NCI-H1930 (cell line): Measurements from ENCODE around the gene FLOT1.
"Not testable (repeated sequence)": the region's sequence is repeated elsewhere in the genome, so short reads cannot be mapped to it uniquely, and the experiment has no call there.

Experiments used
- DNase-seq, 2 experiments: peaks; one replicate each; lab custom pipeline; 2025; lab: John Stamatoyannopoulos, UW

FLOT1 gene

DNA sequence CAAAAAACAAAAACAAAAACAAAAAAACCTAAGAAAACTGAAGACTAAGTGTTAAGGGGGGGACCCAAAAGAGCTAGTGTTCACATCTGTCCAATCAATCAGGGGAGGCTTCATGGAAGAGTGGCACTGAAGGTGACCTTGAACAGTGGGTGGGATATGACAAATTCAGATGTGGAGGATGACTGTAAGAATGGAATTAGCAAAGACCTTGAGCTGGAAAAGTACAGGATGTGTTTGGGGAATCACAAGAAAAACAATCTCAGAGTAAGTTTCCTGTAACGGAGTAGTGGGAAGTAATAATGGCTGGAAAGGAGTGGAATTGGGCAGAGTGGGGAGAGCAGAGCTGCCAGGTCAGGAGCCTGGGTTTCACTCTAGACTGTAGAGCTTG, 4.8 kb upstream of the FLOT1 start:
- no peak for DNase-seq

DNA sequence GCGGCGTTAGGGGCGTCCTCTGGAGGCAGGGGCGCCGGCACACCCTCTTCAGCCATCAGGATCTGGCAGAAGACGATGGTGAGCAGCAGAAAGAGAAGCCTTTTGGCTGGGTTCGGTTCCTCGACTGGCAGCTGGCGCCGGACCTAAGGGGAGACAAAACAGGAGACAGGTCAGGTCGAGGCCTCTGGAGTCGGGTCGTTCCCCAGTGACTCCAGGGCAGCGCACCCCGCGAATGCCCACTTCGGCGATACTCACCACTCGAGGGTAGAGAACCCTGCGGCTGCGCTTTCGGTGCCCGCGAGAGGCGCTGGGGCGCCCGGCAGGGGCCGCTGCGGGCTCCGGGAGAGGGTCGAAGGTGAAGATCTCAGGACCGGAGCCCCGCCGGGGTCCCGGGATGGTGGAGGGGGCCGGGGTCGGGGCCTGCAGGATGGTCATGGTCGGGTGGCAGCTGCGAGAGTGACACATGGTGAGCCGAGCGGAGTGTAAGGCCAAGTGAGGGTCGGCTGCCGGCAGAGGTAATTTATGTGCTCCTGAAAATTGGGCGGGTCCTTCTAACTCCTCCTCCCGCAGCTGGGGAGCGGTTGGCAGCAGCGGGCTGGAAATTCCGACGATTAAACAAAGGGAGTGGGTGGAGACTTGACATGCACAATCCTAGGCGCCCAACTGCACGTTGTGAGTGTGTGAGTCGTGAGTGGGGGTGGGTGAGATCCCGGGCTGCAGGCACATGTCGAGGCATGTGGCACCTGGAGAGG, 1.7 kb upstream of the FLOT1 start, which contains the start of gene IER3:
IER3 (minus strand) TSS at position 494 of the 752 bp plus-strand sequence; CDS start at position 465, 29 bp downstream.
- DNase-seq = peak; percentile 48 to 50

DNA sequence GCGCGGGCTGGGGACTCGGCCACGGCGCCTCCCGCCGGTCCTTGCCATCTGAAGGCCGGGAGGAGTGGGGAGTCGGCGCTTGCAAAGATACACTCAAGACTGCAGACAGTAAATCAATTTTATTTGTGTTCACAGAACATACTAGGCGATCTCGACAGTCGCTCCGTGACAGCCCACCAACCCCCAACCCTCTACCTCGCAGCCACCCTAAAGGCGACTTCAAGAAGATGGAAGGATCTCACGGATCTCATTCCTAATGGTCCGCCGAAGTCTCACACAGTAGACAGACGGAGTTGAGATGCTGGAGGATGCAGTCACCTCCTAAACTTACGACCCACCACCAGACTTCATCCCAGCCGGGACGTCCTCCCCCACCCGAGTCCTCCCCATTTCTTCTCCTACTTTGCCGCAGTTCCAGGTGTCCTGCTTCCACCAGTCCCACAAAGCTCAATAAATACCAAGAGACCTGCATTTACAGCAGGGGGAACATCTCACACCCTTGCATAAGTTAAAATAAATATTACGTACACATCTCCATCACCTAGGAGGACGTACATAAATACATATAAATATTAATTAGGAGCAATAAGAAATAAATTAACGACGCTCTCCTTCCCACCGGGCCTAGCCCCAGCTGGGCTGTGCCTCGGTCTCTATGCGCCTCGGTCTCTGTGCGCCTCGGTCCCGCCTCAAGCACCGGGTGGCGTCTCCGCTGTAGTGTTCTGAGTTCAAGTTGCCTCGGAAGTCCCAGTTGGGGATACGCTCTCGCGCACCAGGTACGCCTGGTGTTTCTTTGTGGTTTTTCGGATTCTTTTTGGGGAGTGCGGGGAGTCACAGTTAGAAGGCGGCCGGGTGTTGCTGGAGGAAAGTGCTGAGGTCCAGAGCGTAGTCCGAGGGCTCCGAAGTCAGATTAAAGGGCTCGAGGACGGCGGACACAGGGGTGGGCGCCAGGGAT, 889 bp upstream of the FLOT1 start:
- DNase-seq = no peak

DNA sequence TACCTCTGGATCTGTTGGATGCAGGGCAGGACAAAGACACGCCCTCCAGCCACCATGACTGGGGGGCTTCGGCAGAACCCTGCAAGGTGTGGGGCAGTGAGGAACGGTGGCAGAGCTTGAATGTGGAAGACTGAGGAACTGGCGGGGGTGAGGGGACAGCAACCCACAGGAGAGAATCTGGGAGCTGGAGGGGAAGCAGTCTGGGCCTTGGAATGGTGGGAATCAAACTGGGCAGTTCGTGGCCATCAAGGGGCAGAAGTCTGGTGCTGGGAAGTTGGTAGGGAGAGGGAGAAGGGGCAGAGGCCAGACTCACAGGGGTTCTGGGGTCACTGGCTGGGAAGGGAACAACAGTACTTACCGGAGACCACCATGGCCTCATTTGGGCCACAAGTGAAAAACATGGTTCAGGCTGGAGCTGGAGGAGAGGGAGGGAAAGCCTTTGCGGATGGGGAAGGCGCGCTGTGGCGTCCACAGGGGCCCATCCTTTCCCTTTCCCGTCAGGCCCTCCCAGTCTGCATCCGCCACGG, 635 bp downstream of the FLOT1 start:
- no peak for DNase-seq

DNA sequence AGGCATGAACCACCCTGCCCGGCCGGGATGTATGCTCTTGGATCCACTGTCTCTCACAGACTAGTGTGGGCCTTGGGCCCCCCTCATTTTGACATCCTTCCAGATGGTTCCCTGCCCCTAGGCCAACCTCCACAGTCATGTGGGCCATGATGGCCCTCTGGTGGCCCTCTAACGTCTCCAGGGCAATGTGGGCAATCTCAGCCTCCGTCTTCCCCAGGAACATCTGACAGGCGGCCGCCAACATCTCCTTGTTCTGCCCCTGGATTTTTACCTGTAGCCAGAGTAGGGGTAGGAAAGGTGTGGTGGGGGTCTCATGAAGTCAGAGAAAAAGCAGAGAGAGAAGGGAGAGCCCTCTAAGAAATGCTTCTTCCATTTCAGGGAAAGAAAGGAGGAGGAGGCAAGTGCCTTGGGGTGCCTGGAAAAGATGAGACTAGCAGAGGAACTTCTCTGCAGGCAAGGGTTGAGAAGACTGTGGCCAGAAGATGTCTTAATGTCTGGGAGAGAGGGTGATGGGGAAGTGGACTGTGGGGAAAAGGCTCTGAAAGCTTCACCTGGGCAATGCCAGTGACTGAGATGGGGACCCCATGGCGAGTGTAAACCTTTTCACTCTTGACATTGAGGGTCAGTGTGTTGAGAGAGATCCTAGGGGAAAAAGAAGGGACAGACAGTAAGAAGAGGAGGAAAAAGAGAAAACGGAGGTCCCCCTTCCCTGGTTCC, 1.3 kb downstream of the FLOT1 start:
- DNase-seq = no peak

DNA sequence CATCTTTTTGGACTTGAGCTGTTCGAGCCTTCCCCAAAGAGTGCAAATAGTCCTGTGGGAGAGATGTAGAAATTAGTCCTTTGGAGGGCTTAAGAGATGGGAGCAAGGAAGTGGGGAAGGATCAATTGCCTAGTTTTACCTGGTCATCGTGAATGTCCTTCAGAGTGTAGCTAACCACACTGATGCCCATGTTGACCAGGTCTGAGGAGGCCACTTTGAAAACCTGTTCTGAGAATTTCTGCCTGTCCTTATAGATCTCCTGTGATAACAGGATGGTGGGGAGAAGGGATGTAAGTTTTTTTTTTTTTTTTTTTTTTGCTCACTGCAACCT, 2.0 kb downstream of the FLOT1 start:
- DNase-seq = no peak

DNA sequence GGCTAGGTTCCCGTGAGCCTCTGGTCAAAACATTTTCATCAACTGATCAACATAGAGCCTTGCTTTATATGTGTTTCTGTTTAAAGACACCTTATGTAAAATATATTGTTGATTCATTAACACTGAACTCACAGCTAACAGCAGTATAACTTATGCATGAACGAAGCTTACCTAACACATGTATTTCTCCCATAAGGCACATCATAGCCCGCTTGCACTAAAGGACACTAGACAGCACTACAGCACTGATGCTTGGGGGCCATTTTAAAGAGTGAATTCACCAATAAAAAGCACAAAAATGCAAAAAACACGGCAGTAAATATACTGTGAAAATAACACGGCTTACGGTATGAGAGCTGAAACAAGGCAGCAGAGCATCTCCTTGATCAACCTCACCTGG, 4.0 kb downstream of the FLOT1 start:
- DNase-seq = no peak

DNA sequence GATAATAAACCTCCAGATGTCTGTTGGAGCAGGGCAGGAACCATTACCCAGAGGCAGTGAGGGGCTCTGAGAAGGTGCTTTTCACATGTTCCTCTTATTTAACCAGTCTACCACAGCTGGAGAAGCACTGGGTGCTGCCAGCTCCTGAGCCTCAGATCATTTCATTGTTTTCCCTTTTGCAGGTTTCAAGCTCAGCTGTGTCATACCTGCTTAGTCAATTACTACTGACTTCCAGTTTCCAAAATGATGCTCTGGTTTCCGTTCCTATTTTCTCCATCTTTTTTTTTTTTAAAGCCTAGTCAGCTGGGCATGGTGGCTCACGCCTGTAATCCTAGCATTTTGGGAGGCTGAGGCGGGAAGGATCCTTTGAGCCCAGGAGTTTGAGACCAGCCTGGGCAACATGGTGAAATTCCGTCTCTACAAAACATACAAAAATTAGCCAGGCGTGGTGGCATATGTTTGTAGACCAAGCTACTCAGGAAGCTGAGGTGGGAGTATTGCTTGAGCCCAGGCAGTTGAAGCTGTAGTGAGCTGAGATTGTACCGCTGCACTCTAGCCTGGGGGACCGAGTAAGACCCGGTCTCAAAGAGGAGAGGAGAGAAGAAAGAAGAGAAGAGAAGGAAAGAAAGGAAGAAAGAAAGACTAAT, 6.7 kb downstream of the FLOT1 start:
- no peak for DNase-seq

DNA sequence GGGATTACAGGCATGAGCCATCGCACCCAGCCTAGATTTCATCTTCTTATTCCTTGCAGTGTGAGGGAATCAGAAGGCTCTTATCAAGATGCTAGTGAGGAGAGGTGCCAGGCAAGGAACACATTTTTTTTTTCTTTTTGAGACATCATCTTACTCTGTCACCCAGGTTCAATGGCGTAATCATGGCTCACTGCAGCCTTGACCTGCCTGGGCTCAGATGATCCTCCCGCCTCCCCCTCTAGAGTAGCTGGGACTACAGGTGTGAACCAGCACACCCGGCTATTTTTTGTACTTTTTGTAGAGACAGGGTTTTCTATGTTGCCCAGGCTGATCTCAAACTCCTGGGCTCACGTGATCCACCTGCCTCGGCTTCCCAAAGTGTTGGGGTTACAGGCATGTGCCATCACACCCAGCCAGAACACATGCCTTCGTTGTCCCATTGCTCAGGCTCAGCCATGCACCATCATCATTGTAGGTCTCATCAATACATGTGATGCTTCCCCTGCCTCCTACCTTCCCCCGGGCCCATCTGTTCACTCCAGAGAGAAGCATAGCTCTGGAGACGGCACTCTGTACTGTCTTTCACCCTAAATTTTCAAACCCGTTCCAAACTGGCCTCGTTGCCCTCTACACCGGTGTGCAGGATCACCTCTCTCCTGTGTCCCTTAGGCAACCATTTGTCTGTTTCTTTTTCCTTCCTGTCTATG, 10.1 kb downstream of the FLOT1 start:
- DNase-seq = no peak

DNA sequence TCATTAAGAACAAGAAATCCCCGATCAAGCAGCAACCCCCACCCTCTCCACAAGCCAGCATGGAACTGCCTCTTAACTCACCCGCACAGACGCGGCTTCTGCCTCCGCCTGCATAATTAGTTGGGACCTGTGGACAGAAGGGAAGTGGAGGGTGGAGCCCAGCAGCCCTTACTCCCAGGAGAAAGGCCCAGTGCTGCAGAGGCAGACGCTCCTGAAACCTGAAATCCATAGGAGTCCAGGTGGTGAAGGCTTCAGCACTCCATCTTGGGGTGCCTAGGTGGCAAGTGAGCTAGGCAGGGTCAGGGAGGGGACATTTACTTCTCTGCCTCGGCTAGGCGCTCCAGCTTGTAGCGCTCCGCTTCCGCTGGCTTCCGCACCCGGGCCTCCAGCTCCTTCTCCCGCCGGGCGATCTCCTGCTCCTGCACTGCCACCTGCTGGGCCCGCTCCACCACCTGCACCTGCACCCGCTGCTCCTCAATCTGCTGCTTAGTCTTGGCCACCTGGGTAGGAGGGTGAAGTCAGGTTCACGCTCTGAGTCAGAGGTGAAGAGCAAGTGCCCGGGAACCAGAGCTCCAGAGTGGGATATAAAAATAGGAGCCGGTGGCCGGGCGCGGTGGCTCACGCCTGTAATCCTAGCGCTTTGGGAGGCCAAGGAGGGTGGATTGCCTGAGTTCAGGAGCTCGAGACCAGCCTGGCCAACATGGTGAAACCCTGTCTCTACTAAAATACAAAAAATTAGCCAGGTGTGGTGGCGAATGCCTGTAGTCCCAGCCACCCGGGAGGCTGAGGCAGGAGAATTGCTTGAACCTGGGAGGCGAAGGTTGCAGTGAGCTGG, 11.7 kb downstream of the FLOT1 start:
- DNase-seq = no peak

DNA sequence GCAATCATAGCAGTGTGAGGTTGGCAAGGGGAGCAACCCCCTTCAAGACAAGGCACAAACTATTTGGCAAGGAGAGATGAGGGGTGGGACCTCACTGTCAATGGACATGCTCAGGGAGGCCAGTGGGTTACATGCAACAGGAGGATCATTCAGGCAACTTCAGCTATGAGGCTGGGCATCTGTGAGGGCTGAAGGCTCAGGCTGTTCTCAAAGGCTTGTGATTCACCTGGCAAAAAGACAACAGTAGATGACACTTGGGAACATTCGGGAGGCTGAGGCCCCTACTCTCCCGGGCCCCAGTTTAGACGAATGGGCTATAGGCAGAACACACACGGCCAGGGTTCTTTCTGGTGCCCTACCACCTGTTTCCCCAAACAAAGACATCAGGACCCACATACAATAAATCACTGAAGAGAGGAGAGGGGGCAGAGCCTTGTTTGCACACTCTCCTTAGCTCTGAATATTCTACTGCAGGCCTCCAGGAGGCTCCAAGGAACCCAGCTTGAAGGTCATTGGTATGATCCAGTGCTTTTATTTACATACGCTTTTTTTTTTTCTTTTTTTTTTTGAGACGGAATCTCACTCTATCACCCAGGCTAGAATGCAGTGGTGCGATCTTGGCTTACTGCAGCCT, 14.4 kb downstream of the FLOT1 start:
- DNase-seq = no peak

DNA sequence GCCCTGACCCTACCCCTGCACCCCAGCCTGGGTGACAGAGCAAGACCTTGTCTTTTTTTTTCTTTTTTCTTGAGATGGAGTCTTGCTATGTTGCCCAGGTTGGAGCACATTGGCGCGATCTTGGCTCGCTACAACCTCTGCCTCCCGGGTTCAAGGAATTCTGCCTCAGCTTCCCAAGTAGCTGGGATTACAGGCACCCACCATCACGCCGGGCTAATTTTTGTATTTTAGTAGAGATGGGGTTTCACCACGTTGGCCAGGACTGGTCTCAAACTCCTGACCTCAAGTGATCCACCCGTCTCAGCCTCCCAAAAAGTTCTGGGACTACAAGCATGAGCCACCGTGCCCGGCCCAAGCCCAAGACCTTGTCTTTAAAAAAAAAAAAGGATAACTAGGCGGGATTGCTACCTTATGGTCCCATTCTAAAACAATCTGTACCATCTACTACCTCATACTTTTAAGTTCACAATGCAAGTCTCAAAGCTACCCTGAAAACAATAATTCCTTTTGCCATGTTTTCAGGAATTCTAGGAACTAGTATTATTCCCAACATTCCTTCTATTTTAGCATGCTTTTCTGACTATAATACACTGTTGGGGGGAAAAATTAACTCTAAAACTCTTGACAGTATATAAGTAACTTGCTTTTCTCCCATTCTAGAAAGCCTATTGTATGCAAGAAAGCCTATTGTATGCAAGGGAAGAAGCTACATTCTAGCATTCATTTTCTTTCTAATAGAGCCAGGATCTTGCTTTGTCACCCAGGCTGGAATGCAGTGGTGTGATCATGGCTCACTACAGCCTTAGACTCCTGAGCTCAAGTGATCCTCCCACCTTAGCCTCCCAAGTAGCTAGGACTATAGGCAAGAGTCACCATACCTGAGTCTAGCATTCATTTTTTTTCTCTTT, 15.7 kb downstream of the FLOT1 start:
- no peak for DNase-seq

DNA sequence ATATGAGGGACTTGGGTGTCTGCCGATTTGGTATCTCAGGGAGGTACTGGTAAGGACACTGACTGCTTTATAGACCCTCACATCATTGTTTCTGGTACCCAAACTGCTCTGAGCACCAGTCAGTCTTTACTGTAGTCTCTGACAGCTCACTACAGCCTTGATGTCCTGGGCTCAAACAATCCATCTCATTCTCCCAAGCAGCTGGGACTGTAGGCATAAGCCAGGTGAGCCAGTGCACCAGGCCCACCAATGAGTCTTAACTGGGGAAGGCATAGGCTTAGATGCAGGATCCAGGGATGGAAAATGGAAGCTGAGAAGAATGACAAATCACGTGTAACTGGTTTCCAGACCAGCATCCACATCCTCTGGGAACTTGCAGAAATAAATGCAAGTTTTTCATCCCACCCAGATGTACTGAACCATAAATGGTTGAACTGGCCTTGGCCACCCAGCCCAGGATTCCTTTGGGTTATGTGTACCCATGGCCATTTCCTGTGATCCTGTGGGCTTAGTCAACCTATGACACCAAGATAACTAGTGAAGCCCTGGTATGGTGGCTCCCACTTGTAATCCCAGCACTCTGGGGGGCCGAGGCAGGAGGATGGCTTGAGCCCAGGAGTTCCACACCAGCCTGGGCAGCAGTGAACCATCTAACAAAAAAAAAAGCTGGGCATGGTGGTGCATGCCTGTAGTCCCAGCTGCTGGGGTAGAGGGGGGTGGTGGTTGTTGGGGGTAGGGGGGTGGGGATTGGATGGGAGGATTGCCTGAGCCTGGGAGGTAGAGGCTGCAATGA, 16.6 kb downstream of the FLOT1 start:
- DNase-seq = no peak

DNA sequence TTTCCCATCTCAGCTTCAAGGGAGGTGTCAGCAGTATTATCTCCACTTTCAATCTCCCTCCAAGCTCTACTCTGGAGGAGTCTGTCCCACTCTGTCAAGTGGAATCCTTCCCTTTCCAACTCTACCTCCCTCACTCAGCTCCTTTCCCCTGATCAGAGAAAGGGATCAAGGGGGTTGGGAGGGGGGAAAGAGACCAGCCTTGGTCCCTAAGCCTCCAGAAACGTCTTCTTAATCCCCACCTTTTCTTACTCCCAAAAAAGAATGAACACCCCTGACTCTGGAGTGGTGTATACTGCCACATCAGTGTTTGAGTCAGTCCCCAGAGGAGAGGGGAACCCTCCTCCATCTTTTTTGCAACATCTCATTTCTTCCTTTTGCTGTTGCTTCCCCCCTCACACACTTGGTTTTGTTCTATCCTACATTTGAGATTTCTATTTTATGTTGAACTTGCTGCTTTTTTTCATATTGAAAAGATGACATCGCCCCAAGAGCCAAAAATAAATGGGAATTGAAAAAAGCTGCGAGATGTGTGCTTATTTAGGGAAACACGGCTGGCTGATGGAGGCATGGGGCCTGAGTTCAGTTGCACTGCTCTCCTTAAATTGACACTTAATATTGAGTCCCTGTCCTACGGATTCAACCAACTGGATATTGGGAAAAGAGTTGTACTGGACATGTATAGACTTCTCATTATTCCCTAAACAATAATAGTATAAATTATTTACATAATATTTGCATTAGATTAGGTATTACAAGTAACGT, 17.4 kb downstream of the FLOT1 start:
- DNase-seq = no peak

DNA sequence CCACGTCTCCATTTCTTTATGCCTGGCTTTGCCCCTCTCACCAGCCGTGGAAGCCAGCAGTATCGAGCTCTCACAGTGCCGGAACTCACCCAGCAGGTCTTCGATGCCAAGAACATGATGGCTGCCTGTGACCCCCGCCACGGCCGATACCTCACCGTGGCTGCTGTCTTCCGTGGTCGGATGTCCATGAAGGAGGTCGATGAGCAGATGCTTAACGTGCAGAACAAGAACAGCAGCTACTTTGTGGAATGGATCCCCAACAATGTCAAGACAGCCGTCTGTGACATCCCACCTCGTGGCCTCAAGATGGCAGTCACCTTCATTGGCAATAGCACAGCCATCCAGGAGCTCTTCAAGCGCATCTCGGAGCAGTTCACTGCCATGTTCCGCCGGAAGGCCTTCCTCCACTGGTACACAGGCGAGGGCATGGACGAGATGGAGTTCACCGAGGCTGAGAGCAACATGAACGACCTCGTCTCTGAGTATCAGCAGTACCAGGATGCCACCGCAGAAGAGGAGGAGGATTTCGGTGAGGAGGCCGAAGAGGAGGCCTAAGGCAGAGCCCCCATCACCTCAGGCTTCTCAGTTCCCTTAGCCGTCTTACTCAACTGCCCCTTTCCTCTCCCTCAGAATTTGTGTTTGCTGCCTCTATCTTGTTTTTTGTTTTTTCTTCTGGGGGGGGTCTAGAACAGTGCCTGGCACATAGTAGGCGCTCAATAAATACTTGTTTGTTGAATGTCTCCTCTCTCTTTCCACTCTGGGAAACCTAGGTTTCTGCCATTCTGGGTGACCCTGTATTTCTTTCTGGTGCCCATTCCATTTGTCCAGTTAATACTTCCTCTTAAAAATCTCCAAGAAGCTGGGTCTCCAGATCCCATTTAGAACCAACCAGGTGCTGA, 18.4 kb downstream of the FLOT1 start:
- DNase-seq = not testable (repeated sequence)
